Activated B cell treated with CpG ODN at 0.5 μM for 24 hours (primary cell): ENCODE results near the gene NR6A1. TPM values are rescaled to one million over a fixed set of nuclear protein-coding genes. Genes with fewer than 3 reads are reported as not detected.

Experiments used
- ATAC-seq: fragments of 200-7000 bp; cut with Tn5 transposase; one replicate; pipeline ENCODE4 v1.10.0; 2021; ENCODE audit warnings: low read depth, mild to moderate bottlenecking, moderate library complexity
- CTCF ChIA-PET: fragments of 350-600 bp; sonication (Branson Sonifier 250); formaldehyde crosslinking; loops from one replicate; lab custom pipeline; 2021; ENCODE audit warnings: antibody characterized with exemption; lab: Charles Lee
- POLR2A ChIA-PET: fragments of 350-600 bp; sonication (Branson Sonifier 250); formaldehyde crosslinking; loops from one replicate; lab custom pipeline; 2021; ENCODE audit warnings: antibody characterized with exemption; lab: Charles Lee
- DNase-seq: peaks from one replicate; pipeline ENCODE4 v3.0.0; 2022
- H3K27ac Mint-ChIP-seq: one replicate; pipeline ENCODE4 v1.8.0; 2020; ENCODE audit warnings: mixed read lengths
- H3K27me3 Mint-ChIP-seq: one replicate; pipeline ENCODE4 v1.8.0; 2021; ENCODE audit warnings: mixed read lengths
- H3K36me3 Mint-ChIP-seq: one replicate; pipeline ENCODE4 v1.8.0; 2021; ENCODE audit warnings: low read depth, mixed read lengths
- H3K4me1 Mint-ChIP-seq: one replicate; pipeline ENCODE4 v1.8.0; 2021; ENCODE audit warnings: mixed read lengths
- H3K4me3 Mint-ChIP-seq: one replicate; pipeline ENCODE4 v1.8.0; 2020; ENCODE audit warnings: mild to moderate bottlenecking, mixed read lengths
- H3K9me3 Mint-ChIP-seq: one replicate; pipeline ENCODE4 v1.8.0; 2020; ENCODE audit warnings: mixed read lengths
- CTCF ChIP-seq: fragments of 200-600 bp; IDR thresholded peaks from one replicate; pipeline ENCODE4 v1.8.0; 2022; ENCODE audit warnings: antibody characterized with exemption, mild to moderate bottlenecking
- intact Hi-C: fragments of 100-400 bp; cut with micrococcal nuclease; formaldehyde crosslinking; loops from one replicate; pipeline ENCODE4 v1.15.1; 2024
- total RNA-seq: library from RNA; stranded (reverse); gene quantifications from 2 replicates; pipeline ENCODE4 v1.2.3, GENCODE V29; 2022

NR6A1 gene
- total RNA-seq, 1 donor from 2014 or later: 3.1 TPM

GRCh38 chr9:124537926-124538325 lies 233.2 kb downstream of the NR6A1 start:
- Mint-ChIP-seq H3K27me3 (no peaks in the 10 kb centered on the region), H3K4me1 (no peaks in the 10 kb centered on the region), H3K4me3 (no peak overlapping the region), H3K36me3 (no peaks in the 10 kb centered on the region), H3K9me3 (no peaks in the 10 kb centered on the region), H3K27ac (no peak overlapping the region)
- no peak for DNase-seq
- POLR2A ChIA-PET: no interaction called here
- intact Hi-C loops: loop anchor here (2.0 kb wide), 1 partner anchor 1135 kb away; no protein-coding TSS in a partner anchor
- no peak for ATAC-seq
- CTCF ChIA-PET: interaction anchor here (1.2 to 1.9 kb wide), 3 partner anchors 11 to 118 kb away, joined by 3 to 5 read pairs (median 5); no protein-coding TSS in a partner anchor
- no peak for TF ChIP-seq CTCF

DNA sequence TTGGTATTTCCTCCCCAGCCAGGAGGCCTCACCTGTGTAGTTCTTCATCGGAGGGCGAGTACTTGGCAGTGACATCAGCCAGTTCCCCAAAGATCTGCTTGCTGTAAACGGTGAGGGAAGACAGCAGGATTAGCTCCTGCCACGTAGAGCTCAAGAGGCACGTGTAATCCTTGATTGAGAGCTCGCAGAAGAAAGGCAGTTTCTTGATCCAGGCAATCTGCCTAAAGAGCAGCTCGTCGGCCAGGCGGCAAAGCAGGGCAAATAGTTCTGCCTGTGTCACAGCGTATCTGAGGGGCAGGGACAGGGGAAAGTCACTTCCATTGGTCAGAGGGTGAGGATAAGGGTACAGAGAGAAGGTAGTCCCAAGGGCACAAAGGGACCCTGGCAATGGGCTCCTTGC lies 235.3 kb downstream of the NR6A1 start:
- TF ChIP-seq CTCF: no peak
- no peak overlapping the region for H3K27ac Mint-ChIP-seq
- DNase-seq (no peak), ATAC-seq (no peak)
- ChIA-PET CTCF (interaction anchor here (2.8 kb wide), 1 partner anchor 409 kb away, joined by 8 read pairs; no protein-coding TSS in a partner anchor), POLR2A (no interaction called here)
- H3K9me3 Mint-ChIP-seq: no peaks in the 10 kb centered on the region
- intact Hi-C loops: loop anchor here (1.0 to 2.0 kb wide), 5 partner anchors 117 to 1133 kb away; no protein-coding TSS in a partner anchor
- no peak overlapping the region for H3K4me3 Mint-ChIP-seq
- no peaks in the 10 kb centered on the region for H3K27me3 Mint-ChIP-seq
- no peaks in the 10 kb centered on the region for H3K4me1 Mint-ChIP-seq
- no peaks in the 10 kb centered on the region for H3K36me3 Mint-ChIP-seq

DNA sequence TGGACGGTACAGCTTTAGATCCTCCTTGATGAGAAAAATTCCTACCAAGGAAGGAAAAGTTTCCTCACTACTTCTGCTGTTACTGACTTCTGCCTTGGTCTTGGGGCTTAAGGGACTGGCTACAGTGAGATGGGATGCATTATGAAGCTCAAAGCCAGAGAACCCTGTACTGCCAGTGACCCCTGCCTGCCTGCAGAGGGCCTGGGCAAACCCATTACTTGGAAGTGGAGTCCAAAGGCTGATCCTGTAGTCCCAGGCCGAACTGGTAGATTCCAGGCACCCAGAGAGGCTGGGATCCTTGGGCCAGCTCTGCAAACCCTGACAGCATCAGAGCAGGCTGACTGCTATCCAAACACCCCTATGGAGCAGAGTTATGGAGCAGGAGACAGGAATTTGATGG lies 238.2 kb downstream of the NR6A1 start:
- TF ChIP-seq CTCF: no peak
- POLR2A ChIA-PET: no interaction called here
- ATAC-seq (no peak), DNase-seq (no peak)
- intact Hi-C loops: no loop called here
- H3K9me3 Mint-ChIP-seq: no peaks in the 10 kb centered on the region
- no peaks in the 10 kb centered on the region for H3K36me3 Mint-ChIP-seq
- CTCF ChIA-PET: no interaction called here
- H3K27me3 Mint-ChIP-seq: no peaks in the 10 kb centered on the region
- H3K27ac Mint-ChIP-seq: no peak overlapping the region
- H3K4me1 Mint-ChIP-seq: no peaks in the 10 kb centered on the region
- H3K4me3 Mint-ChIP-seq: no peak overlapping the region

GRCh38 chr9:124531115-124531514 lies 240.0 kb downstream of the NR6A1 start:
- ChIA-PET CTCF (no interaction called here), POLR2A (no interaction called here)
- no peak for DNase-seq
- no peak for TF ChIP-seq CTCF
- ATAC-seq: no peak
- Mint-ChIP-seq H3K9me3 (no peaks in the 10 kb centered on the region), H3K36me3 (no peaks in the 10 kb centered on the region), H3K27me3 (no peaks in the 10 kb centered on the region), H3K4me1 (no peaks in the 10 kb centered on the region), H3K4me3 (no peak overlapping the region), H3K27ac (no peak overlapping the region)
- intact Hi-C loops: no loop called here

GRCh38 chr9:124530246-124530645 lies 240.9 kb downstream of the NR6A1 start:
- ChIA-PET CTCF (no interaction called here), POLR2A (no interaction called here)
- no peak for DNase-seq
- intact Hi-C loops: no loop called here
- no peaks in the 10 kb centered on the region for H3K36me3 Mint-ChIP-seq
- TF ChIP-seq CTCF: no peak
- no peak overlapping the region for H3K4me3 Mint-ChIP-seq
- no peak for ATAC-seq
- no peaks in the 10 kb centered on the region for H3K4me1 Mint-ChIP-seq
- H3K27ac Mint-ChIP-seq: no peak overlapping the region
- no peaks in the 10 kb centered on the region for H3K9me3 Mint-ChIP-seq
- no peaks in the 10 kb centered on the region for H3K27me3 Mint-ChIP-seq
